ENCODE data around the gene ATP8A2.

Gene ATP8A2

DNA sequence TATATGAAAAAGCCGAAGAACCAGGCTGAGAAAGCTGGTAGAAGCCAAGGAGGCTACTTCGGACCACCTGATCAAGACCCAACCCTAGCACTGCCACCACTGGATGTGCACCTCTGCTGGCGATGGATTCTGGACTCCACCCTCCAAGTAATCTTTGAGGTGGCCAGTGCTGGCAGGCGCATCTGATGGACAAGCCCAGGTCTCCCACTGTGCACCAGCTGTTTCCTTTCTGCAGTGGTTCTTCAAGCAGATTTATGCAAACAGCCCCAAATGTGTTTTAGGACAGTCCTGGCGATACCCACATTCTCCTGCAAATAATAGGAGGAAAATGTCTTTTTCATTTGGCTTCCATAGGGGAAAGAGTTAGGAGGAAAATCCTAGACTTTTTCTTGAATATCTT is 507.7 kb downstream of the ATP8A2 start:
- DNase-seq (ENCODE audit: low read depth) = no peak
- no peak for TF ChIP-seq CTCF (conservative IDR thresholded peaks at IDR 0.05; ENCODE audit: control insufficient read depth, insufficient read depth, low read depth, low read length)
- H3K4me3 ChIP-seq (ENCODE audit: control insufficient read depth, low read depth, low read length) = no peak overlapping the region

DNA sequence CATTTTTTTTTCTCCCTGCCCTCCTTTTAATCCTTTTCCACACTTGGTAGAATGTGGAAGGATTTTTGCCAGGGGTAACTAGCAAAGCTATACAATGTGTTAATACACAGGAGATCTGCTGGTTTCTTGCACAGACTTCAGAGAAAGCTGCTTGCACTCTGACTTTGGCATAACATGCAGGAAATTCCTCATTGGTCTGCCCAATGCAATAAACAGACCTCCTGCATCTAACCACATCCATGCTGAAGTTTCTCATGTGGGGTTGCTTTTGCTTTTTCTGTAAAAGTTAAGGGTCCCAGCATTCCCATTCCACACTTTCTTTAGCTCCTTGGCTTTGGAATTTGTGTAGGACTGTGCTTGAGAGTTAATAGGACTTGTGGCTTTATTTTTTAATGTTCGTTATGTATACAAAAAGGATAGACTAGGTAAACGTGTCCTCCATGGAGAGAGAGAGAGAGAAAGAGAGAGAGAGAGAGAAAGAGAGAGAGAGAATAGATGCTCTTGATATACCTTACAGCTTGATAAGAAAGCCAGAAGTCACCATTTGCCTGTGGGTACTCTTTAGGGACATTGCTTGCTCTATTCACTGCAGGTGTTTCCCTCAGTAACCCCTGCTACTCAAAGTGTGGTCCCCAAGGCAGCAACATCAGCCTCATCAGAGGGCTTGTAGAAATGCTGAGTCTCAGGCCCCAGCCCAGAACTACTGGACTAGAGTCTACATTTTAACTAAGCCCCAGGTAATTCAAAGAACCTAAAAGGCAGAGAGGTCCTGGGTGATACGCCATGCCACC is 509.6 kb downstream of the ATP8A2 start:
- TF ChIP-seq CTCF (conservative IDR thresholded peaks at IDR 0.05; ENCODE audit: control insufficient read depth, insufficient read depth, low read depth, low read length) = no peak
- no peak for DNase-seq (ENCODE audit: low read depth)
- H3K4me3 ChIP-seq (ENCODE audit: control insufficient read depth, low read depth, low read length) = no peak overlapping the region

- TF ChIP-seq CTCF (conservative IDR thresholded peaks at IDR 0.05; ENCODE audit: control insufficient read depth, insufficient read depth, low read depth, low read length) = no peak
- DNase-seq (ENCODE audit: low read depth) = no peak
- H3K4me3 ChIP-seq (ENCODE audit: control insufficient read depth, low read depth, low read length) = no peak overlapping the region
Measured at GRCh38 chr13:25881971-25882451, 510.2 kb downstream of the ATP8A2 start.

DNA sequence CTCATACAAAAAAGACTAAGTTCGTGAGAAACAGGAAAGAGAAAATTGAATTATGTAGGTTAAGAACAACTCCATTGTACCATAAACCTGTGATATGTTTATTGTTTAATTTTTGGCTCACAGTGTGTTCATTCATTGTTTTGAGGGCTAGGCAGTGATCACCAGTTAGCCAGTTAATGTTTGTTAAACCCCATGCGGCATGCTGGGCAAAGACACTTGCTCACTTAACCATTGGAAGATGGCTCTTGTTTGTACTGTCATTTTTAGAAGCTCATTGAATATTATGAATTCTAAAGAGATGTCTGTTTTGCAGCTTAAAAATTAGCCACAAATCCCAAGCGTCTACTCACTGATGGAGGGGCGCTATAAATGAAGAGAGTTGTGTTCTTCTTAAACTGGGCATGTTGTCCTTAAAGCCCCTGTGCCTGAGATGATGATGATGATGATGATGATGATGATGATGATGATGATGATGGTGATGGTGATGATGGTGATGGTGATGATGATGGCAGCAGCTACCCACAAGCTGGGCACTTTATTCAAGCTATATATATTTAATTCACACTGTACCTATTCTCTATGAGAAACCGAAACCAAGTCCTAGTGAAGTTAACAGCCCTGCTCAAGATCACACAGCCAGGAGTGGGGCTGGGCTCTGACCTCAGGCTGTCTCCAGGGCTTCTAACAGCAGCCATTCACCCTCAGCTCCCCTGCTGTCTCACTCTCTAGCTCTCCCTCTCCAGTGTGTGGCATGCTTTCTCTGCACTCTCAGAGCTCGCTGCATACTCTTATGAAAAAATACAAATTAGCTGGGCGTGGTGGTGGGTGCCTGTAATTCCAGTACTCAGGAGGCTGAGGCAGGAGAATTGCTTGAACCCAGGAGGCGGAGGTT is 510.9 kb downstream of the ATP8A2 start:
- H3K4me3 ChIP-seq (ENCODE audit: control insufficient read depth, low read depth, low read length) = no peak overlapping the region
- TF ChIP-seq CTCF (conservative IDR thresholded peaks at IDR 0.05; ENCODE audit: control insufficient read depth, insufficient read depth, low read depth, low read length) = no peak
- DNase-seq (ENCODE audit: low read depth) = no peak

DNA sequence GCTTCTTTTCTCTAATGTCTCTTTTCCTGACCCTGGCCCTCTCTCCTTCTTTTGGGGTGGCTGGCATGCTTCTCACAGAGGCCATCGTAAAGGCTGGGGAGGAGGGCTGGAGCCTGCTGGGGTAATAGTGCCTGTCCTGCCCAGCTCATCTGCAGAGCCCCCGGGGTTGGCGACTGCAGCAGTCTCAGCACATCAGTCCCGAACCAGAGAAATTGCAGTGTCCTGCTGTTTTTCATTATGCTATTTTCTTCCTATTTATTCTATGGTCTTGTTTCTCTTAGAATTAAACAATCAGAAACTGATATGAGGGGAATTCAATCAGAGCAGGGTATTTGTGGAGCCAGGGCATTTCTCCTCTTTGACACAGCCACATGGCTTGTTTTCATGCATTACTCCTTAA is 513.6 kb downstream of the ATP8A2 start:
- no peak overlapping the region for H3K4me3 ChIP-seq (ENCODE audit: control insufficient read depth, low read depth, low read length)
- DNase-seq (ENCODE audit: low read depth) = no peak
- no peak for TF ChIP-seq CTCF (conservative IDR thresholded peaks at IDR 0.05; ENCODE audit: control insufficient read depth, insufficient read depth, low read depth, low read length)

GRCh38 chr13:25886438-25887214 is 514.9 kb downstream of the ATP8A2 start:
- no peak overlapping the region for H3K4me3 ChIP-seq (ENCODE audit: control insufficient read depth, low read depth, low read length)
- peak; percentile 24 for DNase-seq (ENCODE audit: low read depth)
- TF ChIP-seq CTCF (conservative IDR thresholded peaks at IDR 0.05; ENCODE audit: control insufficient read depth, insufficient read depth, low read depth, low read length) = no peak
